Uterus (tissue), 2 donors: Measurements from ENCODE around the gene PRKG1.

Experiments used
- CTCF ChIP-seq, 4 experiments: fragments of 200-600 bp in 2 of 4; fragments of 450-650 bp in 2 of 4; sonication (generic) in 2 of 4; IDR thresholded peaks; one replicate each; pipeline ENCODE4 v1.5.1; 2016 to 2019; ENCODE audit warnings: antibody characterized with exemption in 4 of 4, mild to moderate bottlenecking in 2 of 4, moderate library complexity in 1 of 4
- POLR2A ChIP-seq, 2 donors: fragments of 450-650 bp; IDR thresholded peaks; one replicate each; pipeline ENCODE4 v1.6.1; 2016; ENCODE audit warnings: antibody characterized with exemption in 2 of 2, mild to moderate bottlenecking in 1 of 2, moderate library complexity in 1 of 2

DNA sequence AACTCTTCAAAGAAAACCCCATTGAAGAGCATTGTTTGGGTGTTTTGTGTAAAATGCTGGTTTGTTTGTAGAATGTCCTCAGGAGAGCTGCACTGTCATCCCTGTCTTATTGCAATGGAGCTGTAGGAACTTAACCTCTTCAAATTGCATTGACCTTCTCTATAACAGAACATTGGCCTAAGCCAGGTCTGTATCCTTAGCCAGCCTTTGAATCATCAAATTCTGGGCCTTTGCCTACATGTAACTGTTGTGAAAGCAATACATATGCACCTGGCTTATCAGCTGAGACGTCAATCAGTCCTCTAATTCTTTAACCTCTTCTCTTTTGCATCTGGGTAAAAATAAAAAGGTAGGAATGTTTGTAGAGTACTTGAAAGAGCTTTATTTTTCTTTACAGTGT lies 429.1 kb downstream of the PRKG1 start:
- TF ChIP-seq POLR2A (IDR thresholded peaks at IDR 0.05) (no peak), CTCF (IDR thresholded peaks at IDR 0.05) (no peak)
